HG03460 (cell line): ENCODE measurements around the gene ACSM2B.
"Not testable (repeated sequence)": the region's sequence is repeated elsewhere in the genome, so short reads cannot be mapped to it uniquely, and the experiment has no call there.

ENCODE experiments used
- ATAC-seq: cut with Tn5 transposase; IDR thresholded peaks from one replicate; pipeline ENCODE4 v1.9.1; 2021; ENCODE audit not compliant: unreplicated experiment

The ACSM2B gene

GRCh38 chr16:20538687-20539086, 37.5 kb downstream of the ACSM2B start:
- no peak for ATAC-seq

GRCh38 chr16:20538181-20538580, 38.0 kb downstream of the ACSM2B start:
- no peak for ATAC-seq

- ATAC-seq, result not testable (repeated sequence)
Observed at GRCh38 chr16:20536669-20537068, 39.5 kb downstream of the ACSM2B start.

GRCh38 chr16:20532284-20532792, 43.8 kb downstream of the ACSM2B start:
- ATAC-seq, result not testable (repeated sequence)

GRCh38 chr16:20531795-20532194, 44.4 kb downstream of the ACSM2B start:
- ATAC-seq, result not testable (repeated sequence)

- no peak for ATAC-seq
Observed at GRCh38 chr16:20520103-20520502, 56.1 kb downstream of the ACSM2B start.

- no peak for ATAC-seq
Observed at GRCh38 chr16:20519231-20519630, 56.9 kb downstream of the ACSM2B start.

GRCh38 chr16:20517149-20517548, 59.0 kb downstream of the ACSM2B start:
- no peak for ATAC-seq

- ATAC-seq, result no peak
Observed at GRCh38 chr16:20515688-20516090, 60.5 kb downstream of the ACSM2B start.

- ATAC-seq, result no peak
Observed at GRCh38 chr16:20510323-20510722, 65.8 kb downstream of the ACSM2B start.

- ATAC-seq, result no peak
Observed at GRCh38 chr16:20507280-20507679, 68.9 kb downstream of the ACSM2B start.

- no peak for ATAC-seq
Observed at GRCh38 chr16:20504418-20504817, 71.7 kb downstream of the ACSM2B start.

GRCh38 chr16:20491448-20491847, 84.7 kb downstream of the ACSM2B start:
- not testable (repeated sequence) for ATAC-seq

GRCh38 chr16:20490994-20491393, 85.2 kb downstream of the ACSM2B start:
- not testable (repeated sequence) for ATAC-seq
